ENCODE measurements around the gene UGT1A5.

GRCh38 chr2:233764761-233765160 is 52.1 kb downstream of the UGT1A5 start:
- TF ChIP-seq POLR2AphosphoS5 (IDR thresholded peaks at IDR 0.05; ENCODE audit: borderline replicate concordance, low read depth, low read length) = no peak
- no peak for TF ChIP-seq EZH2 (IDR thresholded peaks at IDR 0.05)
- no peak for TF ChIP-seq FOXP2 (optimal IDR thresholded peaks at IDR 0.05; ENCODE audit: control extremely low read depth, extremely low read length, insufficient read depth)

Measured in SK-N-MC (cell line).